Stimulated activated CD4-positive, alpha-beta T cell treated with anti-CD3 and anti-CD28 coated beads, Interleukin-4, amount 100 ng/mL, for 1 hour (primary cell): ENCODE measurements around the gene PPP1R16B.
A peak's percentile ranks its signal among the peaks of the same experiment; 100 is the strongest.

Experiments used
- DNase-seq: peaks from one replicate; pipeline ENCODE4 v3.0.0-alpha.2; 2020

Gene PPP1R16B

GRCh38 chr20:38805502-38805957 lies at the start of gene PPP1R16B:
Gene PPP1R16B (plus strand): TSS chr20:38805697. CDS start chr20:38835926, 30,229 bp downstream.
- DNase-seq, result peak; percentile 82

DNA sequence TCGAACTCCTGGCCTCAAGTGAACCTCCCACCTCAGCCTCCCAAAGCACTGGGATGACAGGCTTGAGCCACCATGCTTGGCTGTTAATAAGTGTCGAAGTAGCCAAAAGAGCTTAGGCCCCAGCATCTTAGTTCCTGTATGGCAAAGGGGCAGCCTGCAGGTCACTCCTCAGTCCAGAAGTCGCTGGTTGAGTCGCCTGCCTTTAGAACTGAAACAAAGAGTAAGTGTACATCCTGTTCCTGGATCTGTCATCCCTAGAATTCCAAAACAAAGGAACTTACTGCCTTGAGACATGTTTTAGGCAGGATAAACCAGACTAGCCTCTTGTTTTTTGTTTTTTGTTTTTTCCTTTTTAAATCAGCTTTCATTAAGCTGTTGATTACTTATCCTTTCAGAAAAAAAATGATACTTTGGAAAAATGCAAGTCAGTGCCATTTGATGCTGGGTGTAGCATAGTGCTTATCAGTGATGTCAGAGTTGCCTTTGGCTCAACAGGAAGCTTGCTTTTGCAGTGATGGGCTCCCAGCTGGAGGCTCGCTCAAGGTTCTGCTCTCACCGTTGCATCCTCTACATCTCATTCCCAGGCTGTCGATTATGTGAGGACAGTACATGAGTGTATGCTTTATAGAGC lies 48.2 kb upstream of the PPP1R16B start:
- DNase-seq, result no peak

GRCh38 chr20:38759106-38759505 lies 46.4 kb upstream of the PPP1R16B start:
- no peak for DNase-seq

DNA sequence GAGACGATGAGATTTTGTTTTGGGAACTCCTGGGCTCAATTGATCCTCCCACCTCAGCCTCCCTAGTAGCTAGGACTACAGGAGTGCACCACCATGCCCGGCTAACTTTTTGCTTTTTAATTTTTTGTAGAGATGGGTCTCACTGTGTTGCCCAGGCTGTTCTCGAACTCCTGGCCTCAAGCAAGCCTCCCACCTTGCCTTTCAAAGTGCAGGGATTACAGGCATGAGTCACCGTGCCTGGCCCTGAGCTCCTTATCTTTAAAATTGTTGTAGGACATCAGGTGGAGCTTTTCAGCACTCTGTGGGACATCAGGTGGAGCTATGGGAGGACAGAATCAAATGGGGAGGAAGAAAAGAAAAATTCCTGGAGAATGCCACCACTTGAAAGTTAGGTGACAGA lies 44.5 kb upstream of the PPP1R16B start:
- no peak for DNase-seq

DNA sequence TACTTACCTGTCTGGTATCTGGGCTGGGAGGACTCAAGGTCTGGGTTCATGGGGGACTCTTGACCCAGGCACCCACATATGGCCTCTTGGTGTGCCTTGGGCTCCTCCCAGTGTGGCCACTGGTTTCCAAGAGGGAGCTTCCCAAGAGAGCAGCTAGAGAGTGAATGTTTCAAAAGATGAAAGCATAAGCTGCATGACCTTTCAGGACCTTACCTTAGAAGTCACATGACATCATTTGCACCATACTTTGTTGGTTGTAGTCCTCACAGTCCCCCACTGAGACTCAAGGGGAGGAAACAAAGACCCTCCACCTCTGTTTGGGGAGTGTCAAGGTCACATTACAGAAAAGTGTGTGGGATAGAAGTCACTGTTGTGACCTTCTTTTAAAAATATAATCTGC lies 43.3 kb upstream of the PPP1R16B start:
- no peak for DNase-seq

- DNase-seq, result no peak
Observed at GRCh38 chr20:38763616-38764015, 41.9 kb upstream of the PPP1R16B start.

- DNase-seq, result peak; percentile 52
Observed at GRCh38 chr20:38764567-38765318, 40.8 kb upstream of the PPP1R16B start.

DNA sequence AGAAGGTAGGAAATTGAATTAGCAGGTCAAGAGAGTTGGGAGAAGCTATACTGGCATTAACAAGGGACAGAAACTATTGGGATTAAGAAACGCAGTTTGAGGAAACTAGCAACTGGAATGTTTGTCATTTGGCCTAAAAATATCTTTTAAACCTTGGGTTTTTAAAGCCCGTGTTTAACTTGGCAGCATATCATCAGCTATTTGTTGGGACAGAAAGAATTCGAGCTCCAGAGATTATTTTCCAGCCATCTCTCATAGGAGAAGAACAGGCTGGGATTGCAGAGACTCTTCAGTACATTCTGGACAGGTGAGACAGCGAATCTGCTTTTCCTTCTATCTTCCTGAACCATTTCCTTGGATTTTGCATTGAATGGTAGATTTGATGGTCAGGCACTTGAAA lies 39.4 kb upstream of the PPP1R16B start:
- no peak for DNase-seq

DNA sequence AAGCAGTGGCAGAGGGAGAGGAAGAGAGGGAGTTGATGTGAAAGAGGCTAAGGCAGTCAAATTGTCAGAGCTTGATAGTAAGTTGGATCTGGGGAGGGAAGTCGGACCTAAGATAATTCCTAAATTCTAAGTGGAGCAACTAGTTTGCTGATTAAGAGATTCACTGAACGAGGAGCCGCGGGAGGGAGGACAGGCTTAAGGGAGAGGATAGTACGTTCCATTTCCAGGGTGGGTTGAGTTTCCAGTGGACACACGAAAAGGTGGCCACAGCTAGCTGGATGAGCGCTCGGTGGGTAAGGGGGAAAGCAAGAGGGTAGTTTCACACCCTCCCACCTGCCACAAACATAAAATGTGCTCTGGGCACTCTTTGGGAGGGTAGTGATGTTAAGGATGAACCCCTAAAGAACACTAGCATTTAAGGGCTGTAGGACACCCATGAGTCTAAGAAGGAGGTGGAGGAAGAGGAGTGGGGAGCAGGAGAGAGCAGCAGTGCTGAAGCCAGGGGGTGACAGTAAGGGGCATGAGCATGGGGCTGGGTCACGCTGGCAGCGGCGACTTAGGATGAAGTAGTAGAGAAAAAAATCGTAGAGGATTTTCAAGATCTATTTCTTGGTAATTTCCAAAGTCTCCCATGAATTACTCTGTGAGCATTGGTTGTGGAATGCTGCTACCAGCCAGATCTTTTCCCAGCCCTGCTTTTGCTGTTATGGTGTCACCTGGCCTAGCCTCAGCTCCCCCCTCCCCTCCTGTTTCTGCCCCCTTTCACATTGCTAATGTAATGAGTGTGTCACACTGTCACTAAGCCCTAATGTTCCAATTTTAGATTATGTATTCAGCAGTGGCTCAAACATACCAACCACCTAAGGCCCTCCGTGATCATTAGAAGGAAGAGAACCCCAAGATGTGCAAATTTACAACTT lies 35.9 kb upstream of the PPP1R16B start:
- no peak for DNase-seq

- DNase-seq, result no peak
Observed at GRCh38 chr20:38770546-38770945, 35.0 kb upstream of the PPP1R16B start.

- DNase-seq, result no peak
Observed at GRCh38 chr20:38770970-38771369, 34.5 kb upstream of the PPP1R16B start.

- DNase-seq, result no peak
Observed at GRCh38 chr20:38771621-38772020, 33.9 kb upstream of the PPP1R16B start.

GRCh38 chr20:38774167-38774566 lies 31.3 kb upstream of the PPP1R16B start:
- DNase-seq, result no peak

DNA sequence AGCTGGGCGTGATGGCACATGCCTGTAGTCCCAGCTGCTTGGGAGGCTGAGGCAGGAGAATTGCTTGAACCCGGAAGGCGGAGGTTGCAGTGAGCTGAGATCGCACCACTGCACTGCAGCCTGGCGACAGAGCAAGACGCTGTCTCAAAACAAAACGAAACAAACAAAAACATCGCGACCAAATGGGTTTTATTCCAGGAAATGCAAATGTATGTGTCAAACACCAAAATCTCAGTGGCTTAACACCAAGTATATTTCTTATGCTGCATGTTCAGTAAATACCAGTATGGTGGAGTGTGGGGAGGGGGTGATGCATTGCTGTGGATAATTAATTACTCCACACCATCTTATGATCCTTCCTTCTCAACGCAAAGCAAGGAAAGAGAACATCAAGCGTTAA lies 29.1 kb upstream of the PPP1R16B start:
- no peak for DNase-seq

DNA sequence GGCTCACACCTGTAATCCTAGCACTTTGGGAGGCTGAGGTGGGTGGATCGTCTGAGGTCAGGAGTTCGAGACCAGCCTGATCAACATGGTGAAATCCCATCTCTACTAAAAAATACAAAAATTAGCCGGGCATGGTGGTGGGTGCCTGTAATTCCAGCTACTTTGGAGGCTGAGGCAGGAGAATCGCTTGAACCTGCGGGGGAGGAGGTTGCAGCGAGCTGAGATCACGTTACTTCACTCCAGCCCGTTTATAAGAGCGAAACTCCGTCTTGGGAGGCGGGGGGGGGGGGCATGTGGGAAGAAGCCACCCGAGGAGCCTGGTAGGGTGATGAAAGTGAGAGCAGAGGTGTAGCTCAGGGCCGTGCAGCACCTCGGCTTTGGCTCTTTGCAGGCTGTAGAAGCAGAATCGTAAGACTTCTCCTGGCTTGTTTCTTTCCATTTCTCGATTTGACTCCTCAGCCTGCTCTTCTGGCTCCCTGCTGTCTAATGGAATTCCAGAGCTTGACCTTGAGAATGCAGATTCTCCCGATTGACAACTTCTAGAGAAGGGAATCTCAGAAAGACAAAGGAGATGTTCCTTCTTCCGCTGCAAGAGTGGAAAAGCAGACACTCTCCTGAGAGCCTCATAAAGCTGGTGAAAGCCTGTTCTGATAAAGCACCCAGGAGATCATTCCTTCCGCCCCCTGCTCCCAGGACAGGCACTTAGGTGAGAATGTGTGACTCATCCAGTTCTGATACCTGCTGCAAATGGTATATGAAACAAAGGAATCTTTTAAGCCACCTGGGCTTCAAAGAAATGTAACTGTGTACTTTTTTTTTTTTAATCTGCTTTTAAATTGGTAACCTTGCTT lies 26.0 kb upstream of the PPP1R16B start:
- no peak for DNase-seq

GRCh38 chr20:38782275-38782674 lies 23.2 kb upstream of the PPP1R16B start:
- DNase-seq, result no peak

DNA sequence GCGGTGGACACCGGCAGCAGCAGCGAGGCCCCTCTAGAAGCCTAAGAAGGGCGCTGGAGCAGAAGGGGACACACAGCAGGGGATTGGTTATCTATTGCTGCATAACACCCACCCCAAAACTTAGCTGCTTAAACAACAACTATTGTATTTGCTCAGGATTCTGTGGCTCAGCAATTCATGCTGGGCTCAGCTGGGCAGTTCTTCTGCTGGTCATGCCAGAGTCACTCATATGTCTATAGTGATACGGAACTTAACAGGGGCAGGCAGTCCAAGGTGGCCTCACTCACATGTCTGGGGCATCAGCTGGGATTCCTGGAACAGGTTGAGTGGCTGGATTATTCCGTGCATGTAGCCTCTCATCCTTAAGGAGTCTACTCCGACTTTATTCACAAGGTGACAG lies 17.6 kb upstream of the PPP1R16B start:
- DNase-seq, result no peak

DNA sequence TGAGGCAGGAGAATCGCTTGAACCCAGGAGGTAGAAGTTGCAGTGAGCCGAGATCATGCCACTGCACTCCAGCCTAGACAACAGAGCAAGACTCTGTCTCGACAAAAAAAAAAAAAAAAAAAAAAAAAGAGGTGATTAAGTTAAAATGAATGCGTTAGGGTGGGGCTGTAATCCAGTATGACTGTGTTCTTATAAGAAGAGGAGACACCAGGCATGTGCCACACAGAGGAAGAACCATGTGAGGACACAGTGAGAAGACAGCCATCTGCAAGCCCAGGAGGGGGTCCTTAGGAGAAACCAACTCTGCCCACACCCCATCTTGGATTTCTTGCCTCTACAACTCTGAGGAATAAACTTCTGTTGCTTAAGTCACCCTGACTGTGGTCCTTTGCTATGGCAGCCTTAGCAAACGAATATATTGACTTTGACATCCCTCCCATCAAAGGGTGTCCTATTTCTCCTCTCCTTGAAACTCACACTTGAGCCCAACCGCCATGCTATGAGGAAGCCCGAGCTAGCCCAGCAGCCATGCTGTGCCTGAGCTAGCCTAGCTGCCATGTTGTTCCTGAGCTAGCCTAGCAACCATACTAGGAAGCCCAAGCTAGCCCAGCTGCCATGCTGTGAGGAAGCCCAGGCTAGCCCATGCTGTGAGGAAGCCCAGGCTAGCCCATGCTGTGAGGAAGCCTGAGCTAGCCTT lies 15.8 kb upstream of the PPP1R16B start:
- no peak for DNase-seq

- peak; percentile 24 for DNase-seq
Observed at GRCh38 chr20:38790200-38791053, 15.1 kb upstream of the PPP1R16B start.

DNA sequence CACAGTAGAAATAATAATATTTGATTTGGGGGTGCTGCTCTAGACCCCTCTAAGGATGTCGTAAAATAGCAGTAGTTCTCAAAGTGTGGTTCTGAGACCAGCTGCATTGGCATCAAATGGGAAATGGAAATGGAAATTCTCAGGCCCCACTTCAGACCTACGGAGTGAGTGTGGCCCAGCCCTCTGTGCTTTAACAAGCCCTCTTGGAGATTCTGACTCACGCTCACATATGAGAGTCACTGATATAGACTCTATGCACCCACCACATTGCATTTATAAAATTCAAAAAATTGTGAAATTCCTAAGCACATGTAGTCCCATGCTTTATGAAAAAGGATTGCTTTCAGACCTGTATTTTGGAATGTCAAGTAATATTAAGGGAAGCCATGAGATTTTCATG lies 14.2 kb upstream of the PPP1R16B start:
- no peak for DNase-seq

DNA sequence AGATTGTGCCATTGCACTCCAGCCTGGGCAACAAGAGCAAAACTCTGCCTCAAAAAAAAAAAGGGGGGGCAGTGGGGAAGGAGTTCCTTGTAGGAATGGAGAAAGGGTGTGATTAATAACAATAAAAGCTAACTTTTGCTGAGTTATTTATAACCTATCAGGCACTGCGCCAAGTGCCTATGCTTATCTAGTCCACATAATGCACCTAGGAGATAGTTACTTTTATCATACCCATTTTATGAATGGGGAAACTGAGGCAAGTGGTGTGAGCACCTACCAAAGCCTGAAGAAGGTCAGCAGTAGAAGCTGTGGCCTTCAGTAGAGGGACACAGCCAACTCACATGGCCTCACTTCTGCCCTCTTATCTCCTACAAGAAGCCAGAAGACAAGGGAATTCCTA lies 13.6 kb upstream of the PPP1R16B start:
- DNase-seq, result no peak
